Osteoblast (primary cell): ENCODE results near the gene PTGDS. TPM values are rescaled to one million over a fixed set of nuclear protein-coding genes. Genes with fewer than 3 reads are reported as not detected.

Experiments
- DNase-seq: peaks from one replicate; pipeline ENCODE4 v3.0.0; 2011; ENCODE audit warnings: low spot score, mixed read lengths; ENCODE audit not compliant: insufficient read length; ENCODE audit errors: missing footprints
- H2AFZ ChIP-seq: 2 replicates; pipeline ENCODE4 v1.6.0; 2011; ENCODE audit warnings: mild to moderate bottlenecking, low read length
- H3K27ac ChIP-seq: 2 replicates; pipeline ENCODE4 v1.5.1; 2011; ENCODE audit warnings: mild to moderate bottlenecking, low read depth, low read length, moderate library complexity
- H3K27me3 ChIP-seq: 2 replicates; pipeline ENCODE4 v1.6.0; 2012; ENCODE audit warnings: mild to moderate bottlenecking, control low read depth, inconsistent platforms, low read length, moderate library complexity; ENCODE audit not compliant: insufficient read depth
- H3K36me3 ChIP-seq: 2 replicates; pipeline ENCODE4 v1.5.1; 2011; ENCODE audit warnings: mild to moderate bottlenecking, low read length, control low read depth, moderate library complexity; ENCODE audit not compliant: insufficient read depth
- H3K4me1 ChIP-seq: 2 replicates; pipeline ENCODE4 v1.5.1; 2011; ENCODE audit warnings: mild to moderate bottlenecking, low read length, control low read depth, moderate library complexity; ENCODE audit not compliant: insufficient read depth
- H3K4me2 ChIP-seq: 2 replicates; pipeline ENCODE4 v1.6.0; 2011; ENCODE audit warnings: mild to moderate bottlenecking, low read length; ENCODE audit not compliant: insufficient read depth
- H3K4me3 ChIP-seq: fragments of 200-600 bp; sonication (generic); 3 replicates; pipeline ENCODE4 v1.5.1; 2012; ENCODE audit warnings: mild to moderate bottlenecking, low read length, inconsistent platforms; ENCODE audit not compliant: insufficient read depth
- H3K79me2 ChIP-seq: 2 replicates; pipeline ENCODE4 v1.6.0; 2012; ENCODE audit warnings: mild to moderate bottlenecking, low read length, control low read depth, inconsistent platforms; ENCODE audit not compliant: insufficient read depth
- H3K9me3 ChIP-seq: 2 replicates; pipeline ENCODE4 v1.5.1; 2011; ENCODE audit warnings: low read depth, low read length, control low read depth
- H4K20me1 ChIP-seq: 2 replicates; pipeline ENCODE4 v1.6.0; 2012; ENCODE audit warnings: mild to moderate bottlenecking, low read length, control low read depth; ENCODE audit not compliant: insufficient read depth
- total RNA-seq: library from RNA; depleted of rRNA; stranded (reverse); fragments of >200 nt; gene quantifications from 2 replicates; pipeline ENCODE4 v1.2.3, GENCODE V29; 2012
- TF ChIP-seq, protein P1 (sequence below): IDR thresholded peaks from 2 replicates; pipeline ENCODE4 v1.5.1; 2011; ENCODE audit warnings: mild to moderate bottlenecking, low read depth, low read length, moderate library complexity; ENCODE audit errors: extremely low read depth

PTGDS gene
- total RNA-seq, 1 donor = 57.9 TPM

DNA sequence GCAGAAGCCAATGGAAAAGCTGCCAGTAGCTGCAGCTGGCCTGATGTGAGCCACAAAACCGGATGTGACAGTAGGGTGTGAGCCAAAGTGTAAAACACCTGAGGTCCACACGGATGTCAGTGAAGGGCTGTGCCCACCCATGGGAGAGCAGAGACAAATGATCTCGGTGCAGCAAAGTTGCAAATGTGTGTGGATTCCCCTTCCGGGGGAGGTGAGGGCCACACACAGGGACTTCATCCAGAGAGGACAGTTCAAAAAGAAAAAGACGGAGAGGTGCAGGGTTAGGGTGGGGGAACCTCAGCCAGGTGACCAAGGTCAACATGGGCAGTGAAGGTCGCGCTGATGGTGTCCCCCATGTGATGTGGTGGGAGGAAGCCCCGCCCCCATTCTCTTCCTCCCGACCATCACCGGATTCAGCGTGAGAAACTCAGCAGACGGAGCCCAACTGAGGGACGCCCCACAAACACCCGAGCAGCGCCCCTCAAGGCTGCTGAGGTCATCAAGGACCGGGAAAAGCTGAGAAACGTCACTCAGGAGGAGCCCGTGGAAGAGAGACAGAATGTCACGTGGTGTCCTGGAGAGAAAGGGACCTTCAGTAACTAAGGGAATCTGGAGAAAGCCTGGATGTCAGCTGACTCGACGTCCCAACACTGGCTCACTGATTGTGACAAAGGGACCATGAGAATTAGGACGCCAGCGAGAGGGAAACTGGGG, 11.4 kb upstream of the PTGDS start:
- H3K36me3 ChIP-seq = no peaks in the 10 kb centered on the region
- H3K27me3 ChIP-seq = peaks cover 2% of the 10 kb centered on the region
- peak overlapping the region; percentile 58 for H3K4me2 ChIP-seq
- H3K27ac ChIP-seq = no peak overlapping the region
- no peak overlapping the region for H3K4me3 ChIP-seq
- H3K9me3 ChIP-seq = no peaks in the 10 kb centered on the region
- no peaks in the 10 kb centered on the region for H3K4me1 ChIP-seq
- DNase-seq = peak; percentile 93
- TF ChIP-seq, protein P1, sequence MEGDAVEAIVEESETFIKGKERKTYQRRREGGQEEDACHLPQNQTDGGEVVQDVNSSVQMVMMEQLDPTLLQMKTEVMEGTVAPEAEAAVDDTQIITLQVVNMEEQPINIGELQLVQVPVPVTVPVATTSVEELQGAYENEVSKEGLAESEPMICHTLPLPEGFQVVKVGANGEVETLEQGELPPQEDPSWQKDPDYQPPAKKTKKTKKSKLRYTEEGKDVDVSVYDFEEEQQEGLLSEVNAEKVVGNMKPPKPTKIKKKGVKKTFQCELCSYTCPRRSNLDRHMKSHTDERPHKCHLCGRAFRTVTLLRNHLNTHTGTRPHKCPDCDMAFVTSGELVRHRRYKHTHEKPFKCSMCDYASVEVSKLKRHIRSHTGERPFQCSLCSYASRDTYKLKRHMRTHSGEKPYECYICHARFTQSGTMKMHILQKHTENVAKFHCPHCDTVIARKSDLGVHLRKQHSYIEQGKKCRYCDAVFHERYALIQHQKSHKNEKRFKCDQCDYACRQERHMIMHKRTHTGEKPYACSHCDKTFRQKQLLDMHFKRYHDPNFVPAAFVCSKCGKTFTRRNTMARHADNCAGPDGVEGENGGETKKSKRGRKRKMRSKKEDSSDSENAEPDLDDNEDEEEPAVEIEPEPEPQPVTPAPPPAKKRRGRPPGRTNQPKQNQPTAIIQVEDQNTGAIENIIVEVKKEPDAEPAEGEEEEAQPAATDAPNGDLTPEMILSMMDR = no peak
- H2AFZ ChIP-seq = no peak overlapping the region
- H4K20me1 ChIP-seq = no peaks in the 10 kb centered on the region
- no peaks in the 10 kb centered on the region for H3K79me2 ChIP-seq

DNA sequence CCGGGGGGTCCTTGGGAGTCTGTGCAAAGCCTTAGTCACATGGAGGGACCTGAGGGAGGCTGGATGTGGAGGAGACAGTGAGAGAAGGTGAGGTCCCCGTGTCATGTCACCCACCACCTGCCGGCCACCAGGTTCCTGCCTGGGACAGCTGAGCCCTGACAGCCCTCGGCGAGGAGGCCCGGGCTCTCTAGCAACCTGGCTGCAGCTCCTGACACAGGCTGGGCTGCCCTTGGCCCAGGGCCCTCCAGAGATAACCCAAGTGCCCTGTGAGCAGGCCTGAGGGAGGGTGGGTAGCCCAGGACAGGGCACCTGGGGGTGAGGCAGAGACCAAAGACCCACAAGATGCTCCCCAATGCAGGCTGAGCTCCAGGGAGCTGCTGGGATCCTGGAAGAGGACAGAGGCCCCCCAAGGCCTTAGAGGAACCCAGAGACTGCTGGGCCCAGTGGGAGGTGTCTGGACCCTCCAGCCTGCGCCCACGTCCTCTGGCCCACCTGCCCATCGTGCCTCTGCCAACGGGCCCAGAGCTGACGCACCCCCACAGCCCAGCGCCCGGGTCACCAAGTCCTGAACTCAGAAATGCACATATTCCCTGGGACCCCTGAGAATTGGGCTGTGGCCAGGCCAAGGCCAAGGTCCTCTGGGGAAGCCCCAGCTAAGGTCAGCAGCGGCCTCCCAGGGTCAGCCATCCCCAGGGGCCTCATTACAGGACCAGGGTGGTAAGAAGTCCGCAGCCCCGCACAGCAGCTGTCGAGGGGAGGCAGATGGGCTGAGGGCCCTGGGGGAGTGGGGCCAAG, 8.8 kb upstream of the PTGDS start:
- DNase-seq = no peak

DNA sequence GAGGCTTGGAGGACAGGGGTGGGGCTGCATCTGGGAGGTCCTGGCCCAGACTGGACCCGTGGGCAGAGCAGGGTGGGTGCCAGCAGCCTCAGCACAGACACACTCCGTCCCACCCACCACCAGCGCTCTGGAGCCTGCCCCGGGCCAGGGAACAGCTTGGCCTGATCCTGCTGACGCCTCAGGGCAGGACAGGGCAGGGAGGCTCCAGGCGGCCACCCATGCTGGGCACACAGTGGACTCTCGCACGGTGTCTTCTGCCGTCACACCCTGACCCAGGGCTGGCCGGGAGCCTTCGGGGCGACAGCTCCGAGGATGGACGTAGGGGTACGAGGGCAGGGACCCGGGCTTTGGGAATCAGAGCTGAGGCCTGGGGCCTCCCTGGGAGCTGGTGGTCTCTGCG, 8.2 kb upstream of the PTGDS start:
- Histone ChIP-seq H3K27ac (no peak overlapping the region), H3K4me2 (no peak overlapping the region), H2AFZ (no peak overlapping the region), H3K36me3 (no peaks in the 10 kb centered on the region), H3K4me3 (no peak overlapping the region), H3K9me3 (no peaks in the 10 kb centered on the region), H3K79me2 (no peaks in the 10 kb centered on the region), H3K27me3 (peaks cover 2% of the 10 kb centered on the region), H3K4me1 (no peaks in the 10 kb centered on the region), H4K20me1 (no peaks in the 10 kb centered on the region)
- TF ChIP-seq, protein P1 = no peak
- DNase-seq = no peak

More for the DNA sequence above, 8.8 kb upstream of the PTGDS start:
- Histone ChIP-seq H3K4me3 (no peak overlapping the region), H3K79me2 (no peaks in the 10 kb centered on the region), H3K4me2 (no peak overlapping the region), H3K9me3 (no peaks in the 10 kb centered on the region), H2AFZ (no peak overlapping the region), H4K20me1 (no peaks in the 10 kb centered on the region), H3K36me3 (no peaks in the 10 kb centered on the region), H3K4me1 (no peaks in the 10 kb centered on the region), H3K27me3 (peaks cover 2% of the 10 kb centered on the region), H3K27ac (no peak overlapping the region)
- TF ChIP-seq, protein P1 = no peak

DNA sequence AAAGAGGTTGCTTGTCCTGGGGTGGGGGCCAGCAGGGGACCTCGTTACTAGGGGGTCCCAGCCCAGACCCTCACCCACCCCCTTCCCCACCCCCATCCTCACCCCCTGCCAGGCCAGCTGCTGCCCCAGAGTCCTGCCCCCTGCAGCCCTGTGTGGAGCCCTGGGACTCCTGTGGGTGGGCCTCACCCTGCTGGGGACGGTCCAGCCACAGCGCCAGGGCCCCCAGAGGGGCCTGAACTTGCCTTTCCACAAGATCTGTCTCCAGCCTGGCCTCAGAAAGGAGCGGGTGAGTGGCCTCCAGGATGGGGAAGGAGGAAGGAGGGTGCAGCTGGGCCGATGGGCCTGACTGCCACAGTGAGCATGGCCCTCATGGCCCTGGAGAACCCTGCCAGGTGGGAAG, 7.5 kb upstream of the PTGDS start:
- no peak overlapping the region for H3K4me2 ChIP-seq
- no peak overlapping the region for H3K4me3 ChIP-seq
- H2AFZ ChIP-seq = no peak overlapping the region
- H3K27ac ChIP-seq = no peak overlapping the region
- H3K27me3 ChIP-seq = peaks cover 2% of the 10 kb centered on the region
- no peaks in the 10 kb centered on the region for H3K79me2 ChIP-seq
- no peaks in the 10 kb centered on the region for H3K36me3 ChIP-seq
- TF ChIP-seq, protein P1 = no peak
- no peak for DNase-seq
- H3K9me3 ChIP-seq = no peaks in the 10 kb centered on the region
- H4K20me1 ChIP-seq = no peaks in the 10 kb centered on the region
- no peaks in the 10 kb centered on the region for H3K4me1 ChIP-seq
